Measurements from ENCODE around the gene WASF3.

Gene WASF3

GRCh38 chr13:26589754-26590153 is 32.3 kb downstream of the WASF3 start:
- Histone ChIP-seq H3K36me3 (ENCODE audit: control insufficient read depth, low read length) (no peaks in the 10 kb centered on the region), H3K4me3 (ENCODE audit: low read length) (no peak overlapping the region), H3K4me1 (ENCODE audit: control insufficient read depth, low read length) (peaks cover 3% of the 10 kb centered on the region; the same call in 1 of the 2 replicates), H3K27ac (ENCODE audit: low read depth, low read length) (no peak overlapping the region), H3K79me2 (ENCODE audit: control insufficient read depth, low read length) (no peaks in the 10 kb centered on the region), H3K4me2 (ENCODE audit: low read length) (no peak overlapping the region), H3K9me3 (ENCODE audit: control insufficient read depth, insufficient read depth, low read length) (no peaks in the 10 kb centered on the region), H3K9me2 (replicated peaks; ENCODE audit: control insufficient read depth, low read length) (no peaks in the 10 kb centered on the region), H3K27me3 (ENCODE audit: control insufficient read depth, low read length) (peaks cover 14% of the 10 kb centered on the region; the same call in 1 of the 2 replicates), H3F3A (ENCODE audit: control insufficient read depth, insufficient read depth) (no peaks in the 10 kb centered on the region), H4K20me1 (ENCODE audit: control insufficient read depth, insufficient read depth, low read depth, low read length) (no peaks in the 10 kb centered on the region)
- no peak for TF ChIP-seq EZH2phosphoT487 (IDR thresholded peaks at IDR 0.05; ENCODE audit: borderline replicate concordance, low read length)
- TF ChIP-seq, protein P1, sequence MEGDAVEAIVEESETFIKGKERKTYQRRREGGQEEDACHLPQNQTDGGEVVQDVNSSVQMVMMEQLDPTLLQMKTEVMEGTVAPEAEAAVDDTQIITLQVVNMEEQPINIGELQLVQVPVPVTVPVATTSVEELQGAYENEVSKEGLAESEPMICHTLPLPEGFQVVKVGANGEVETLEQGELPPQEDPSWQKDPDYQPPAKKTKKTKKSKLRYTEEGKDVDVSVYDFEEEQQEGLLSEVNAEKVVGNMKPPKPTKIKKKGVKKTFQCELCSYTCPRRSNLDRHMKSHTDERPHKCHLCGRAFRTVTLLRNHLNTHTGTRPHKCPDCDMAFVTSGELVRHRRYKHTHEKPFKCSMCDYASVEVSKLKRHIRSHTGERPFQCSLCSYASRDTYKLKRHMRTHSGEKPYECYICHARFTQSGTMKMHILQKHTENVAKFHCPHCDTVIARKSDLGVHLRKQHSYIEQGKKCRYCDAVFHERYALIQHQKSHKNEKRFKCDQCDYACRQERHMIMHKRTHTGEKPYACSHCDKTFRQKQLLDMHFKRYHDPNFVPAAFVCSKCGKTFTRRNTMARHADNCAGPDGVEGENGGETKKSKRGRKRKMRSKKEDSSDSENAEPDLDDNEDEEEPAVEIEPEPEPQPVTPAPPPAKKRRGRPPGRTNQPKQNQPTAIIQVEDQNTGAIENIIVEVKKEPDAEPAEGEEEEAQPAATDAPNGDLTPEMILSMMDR (IDR thresholded peaks at IDR 0.05; ENCODE audit: low read depth, low read length, poor library complexity, severe bottlenecking): no peak

- Histone ChIP-seq H3F3A (ENCODE audit: control insufficient read depth, insufficient read depth) (no peaks in the 10 kb centered on the region), H3K9me3 (ENCODE audit: control insufficient read depth, insufficient read depth, low read length) (no peaks in the 10 kb centered on the region), H3K79me2 (ENCODE audit: control insufficient read depth, low read length) (no peaks in the 10 kb centered on the region), H3K4me1 (ENCODE audit: control insufficient read depth, low read length) (peaks cover 3% of the 10 kb centered on the region; the same call in 1 of the 2 replicates), H3K36me3 (ENCODE audit: control insufficient read depth, low read length) (no peaks in the 10 kb centered on the region), H3K9me2 (replicated peaks; ENCODE audit: control insufficient read depth, low read length) (no peaks in the 10 kb centered on the region), H3K4me3 (ENCODE audit: low read length) (no peak overlapping the region), H3K27me3 (ENCODE audit: control insufficient read depth, low read length) (peaks cover 13% of the 10 kb centered on the region; the same call in 1 of the 2 replicates), H3K4me2 (ENCODE audit: low read length) (no peak overlapping the region), H4K20me1 (ENCODE audit: control insufficient read depth, insufficient read depth, low read depth, low read length) (no peaks in the 10 kb centered on the region), H3K27ac (ENCODE audit: low read depth, low read length) (no peak overlapping the region)
- TF ChIP-seq EZH2phosphoT487 (IDR thresholded peaks at IDR 0.05; ENCODE audit: borderline replicate concordance, low read length): no peak
- TF ChIP-seq, protein P1 (IDR thresholded peaks at IDR 0.05; ENCODE audit: low read depth, low read length, poor library complexity, severe bottlenecking): no peak
These were observed 32.9 kb downstream of the WASF3 start for GRCh38 chr13:26590379-26590778.

DNA sequence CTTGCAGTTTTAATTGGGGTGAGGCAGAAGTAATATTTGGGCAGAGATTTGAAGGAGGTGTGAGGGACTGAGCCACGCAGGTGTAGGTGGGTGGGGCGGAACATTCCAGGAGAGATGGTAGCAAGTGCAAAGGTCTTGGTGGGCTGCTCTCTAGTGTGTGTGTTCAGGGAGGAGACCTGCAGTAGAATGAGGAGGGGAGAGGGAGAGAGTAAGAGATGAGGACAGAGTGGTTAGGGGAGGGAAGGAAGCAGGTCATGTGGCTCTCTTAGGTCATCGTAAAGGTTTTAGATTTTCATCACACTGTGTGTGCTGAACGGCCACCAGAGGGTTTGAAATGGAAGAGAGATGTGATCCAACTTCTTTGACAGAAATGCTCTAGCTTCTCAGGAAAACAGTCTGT is 33.5 kb downstream of the WASF3 start:
- Histone ChIP-seq H3K4me1 (ENCODE audit: control insufficient read depth, low read length) (peaks cover 3% of the 10 kb centered on the region; the same call in 1 of the 2 replicates), H3K4me2 (ENCODE audit: low read length) (no peak overlapping the region), H3K27me3 (ENCODE audit: control insufficient read depth, low read length) (peaks cover 10% of the 10 kb centered on the region; the same call in 1 of the 2 replicates), H3K79me2 (ENCODE audit: control insufficient read depth, low read length) (no peaks in the 10 kb centered on the region), H3F3A (ENCODE audit: control insufficient read depth, insufficient read depth) (no peaks in the 10 kb centered on the region), H3K9me2 (replicated peaks; ENCODE audit: control insufficient read depth, low read length) (no peaks in the 10 kb centered on the region), H3K4me3 (ENCODE audit: low read length) (no peak overlapping the region), H3K9me3 (ENCODE audit: control insufficient read depth, insufficient read depth, low read length) (no peaks in the 10 kb centered on the region), H3K27ac (ENCODE audit: low read depth, low read length) (no peak overlapping the region), H4K20me1 (ENCODE audit: control insufficient read depth, insufficient read depth, low read depth, low read length) (no peaks in the 10 kb centered on the region), H3K36me3 (ENCODE audit: control insufficient read depth, low read length) (no peaks in the 10 kb centered on the region)
- TF ChIP-seq EZH2phosphoT487 (IDR thresholded peaks at IDR 0.05; ENCODE audit: borderline replicate concordance, low read length): no peak
- TF ChIP-seq, protein P1 (IDR thresholded peaks at IDR 0.05; ENCODE audit: low read depth, low read length, poor library complexity, severe bottlenecking): no peak
